Spleen (tissue), 11 donors: Measurements from ENCODE around the gene MYDGF. TPM values are rescaled to one million over a fixed set of nuclear protein-coding genes. Genes with fewer than 3 reads are reported as not detected.
"Not testable (repeated sequence)": the region's sequence is repeated elsewhere in the genome, so short reads cannot be mapped to it uniquely, and the experiment has no call there.

Source experiments
- DNase-seq: peaks from one replicate; pipeline ENCODE4 v3.0.0-alpha.2; 2020
- H3K27ac ChIP-seq, 8 donors: fragments of 200-600 bp; sonication (generic) in 7 of 8; 1 replicate in 4 of 8; 2 replicates in 4 of 8; pipeline versions ENCODE4 v1.5.0 to v1.8.0; 2016 to 2021; ENCODE audit warnings: inconsistent platforms in 4 of 8, mild to moderate bottlenecking in 4 of 8, moderate library complexity in 1 of 8
- H3K27me3 ChIP-seq, 7 donors: fragments of 200-600 bp; sonication (generic) in 6 of 7; replicated peaks in 1 of 7; 1 replicate in 4 of 7; 2 replicates in 3 of 7; pipeline versions ENCODE4 v1.5.0 to v1.8.0; 2016 to 2021; ENCODE audit warnings: inconsistent platforms in 3 of 7, mild to moderate bottlenecking in 1 of 7
- H3K36me3 ChIP-seq, 6 donors: fragments of 200-600 bp; sonication (generic) in 5 of 6; 1 replicate in 4 of 6; 2 replicates in 2 of 6; pipeline versions ENCODE4 v1.5.0 to v1.8.0; 2016 to 2021; ENCODE audit warnings: inconsistent platforms in 2 of 6
- H3K4me1 ChIP-seq, 6 donors: fragments of 200-600 bp; sonication (generic) in 5 of 6; 1 replicate in 3 of 6; 2 replicates in 3 of 6; pipeline versions ENCODE4 v1.5.0 to v1.8.0; 2016 to 2021; ENCODE audit warnings: inconsistent platforms in 3 of 6
- H3K4me3 ChIP-seq, 8 donors: fragments of 200-600 bp; sonication (generic) in 7 of 8; 1 replicate in 4 of 8; 2 replicates in 4 of 8; pipeline versions ENCODE4 v1.5.0 to v1.8.0; 2016 to 2021; ENCODE audit warnings: inconsistent platforms in 4 of 8, mild to moderate bottlenecking in 4 of 8, moderate library complexity in 2 of 8
- H3K9me3 ChIP-seq, 8 donors: fragments of 200-600 bp; sonication (generic) in 7 of 8; 1 replicate in 4 of 8; 2 replicates in 4 of 8; pipeline versions ENCODE4 v1.5.0 to v1.8.0; 2016 to 2021; ENCODE audit warnings: inconsistent platforms in 4 of 8
- CTCF ChIP-seq, 11 experiments: fragments of 200-600 bp in 7 of 11; fragments of 450-650 bp in 4 of 11; sonication (generic) in 4 of 11; IDR thresholded peaks in 8 of 11; conservative IDR thresholded peaks in 3 of 11; 1 replicate in 7 of 11; 2 replicates in 4 of 11; pipeline versions ENCODE4 v1.4.0 to v1.8.0; 2016 to 2021; ENCODE audit warnings: antibody characterized with exemption in 11 of 11, inconsistent platforms in 4 of 11, mild to moderate bottlenecking in 1 of 11
- POLR2A ChIP-seq, 3 donors: fragments of 450-650 bp; IDR thresholded peaks; one replicate each; pipeline ENCODE4 v1.5.1; 2017; ENCODE audit warnings: antibody characterized with exemption in 3 of 3, mild to moderate bottlenecking in 1 of 3
- POLR2AphosphoS5 ChIP-seq, 3 donors: sonication (generic); formaldehyde crosslinking; IDR thresholded peaks; one replicate each; pipeline ENCODE4 v1.5.1; 2017; ENCODE audit warnings: antibody characterized with exemption in 3 of 3
- WGBS, 5 donors: extraction: QIAGEN DNeasy Blood & Tissue Kit in 3 of 5; methylation state at CpG; one replicate each; pipeline versions ENCODE4 v1.1.5 to v1.1.7; 2013 to 2018; 5-methylcytosine and 5-hydroxymethylcytosine counted together
- intact Hi-C: fragments of 100-400 bp; cut with DNase I; formaldehyde crosslinking; loops from one replicate; pipeline ENCODE4 v1.15.0; 2023; ENCODE audit warnings: low total_unique reads
- polyA plus RNA-seq, 3 donors: library from polyadenylated mRNA; stranded (reverse); fragments of 200-250 nt; gene quantifications; one replicate each; pipeline ENCODE4 v1.2.1, GENCODE V29; 2013
- total RNA-seq, 7 donors: library from RNA; depleted of rRNA in 3 of 7; stranded (reverse); fragments of >200 nt in 3 of 7; fragmentation: NEBNext Ultra II Directional in 4 of 7; extraction: Animal tissue kit (Norgen Biotek cat#: 25700) in 4 of 7; gene quantifications; one replicate each; pipeline versions ENCODE4 v1.1.0 to v1.2.1, GENCODE V29; 2016 to 2021
- donor health status: healthy with polysubstance abuse.
- donor health status: DM: no; HTN: no; CAD: no; lungs with moderate emphysema.
- donor health status: DM: no; HTN: no; CAD: no.
- donor health status: Bipolar disorder and iron deficiency.
- donor health status: healthy.
- donor health status: DM: no; HTN: no; CAD: no.
- donor health status: DM: yes; HTN: yes; CAD: no.

Gene MYDGF
- total and polyA plus RNA-seq, 10 donors, result 39.0 to 100 (median 64.4) TPM

GRCh38 chr19:4682417-4683200 is 12.5 kb upstream of the MYDGF start:
- DNase-seq, result no peak
- Histone ChIP-seq H3K27me3 (no peaks in the 10 kb centered on the region), H3K36me3 (peaks cover 0 to 100% (median 89%) of the 10 kb centered on the region in 6 donors), H3K4me3 (no peak overlapping the region), H3K9me3 (no peaks in the 10 kb centered on the region), H3K4me1 (no peaks in the 10 kb centered on the region), H3K27ac (no peak overlapping the region)
- no peak for TF ChIP-seq POLR2A (IDR thresholded peaks at IDR 0.05)
- TF ChIP-seq POLR2AphosphoS5 (IDR thresholded peaks at IDR 0.05), result peak in 1 of 3 donors; percentile 10
- TF ChIP-seq CTCF (IDR thresholded peaks at IDR 0.05 in 8 of 11, conservative IDR thresholded peaks at IDR 0.05 in 3 of 11), result no peak
- 95 to 97% (median 96%) methylated on average over 31 to 45 of the region's 45 CpGs for WGBS, 5 donors
- intact Hi-C loops, result no loop called here

GRCh38 chr19:4680021-4680420 is 9.9 kb upstream of the MYDGF start:
- WGBS, 5 donors, result 91 to 98% (median 97%) methylated on average over 7 of the region's 7 CpGs
- H3K27ac ChIP-seq, intact Hi-C loops, H3K4me1 ChIP-seq, H3K4me3 ChIP-seq, H3K27me3 ChIP-seq, H3K9me3 ChIP-seq, DNase-seq: not testable (repeated sequence)
- peaks cover 0 to 100% (median 82%) of the 10 kb centered on the region in 6 donors for H3K36me3 ChIP-seq

- no peak overlapping the region for H3K27ac ChIP-seq
- no peaks in the 10 kb centered on the region for H3K27me3 ChIP-seq
- peaks cover 0 to 100% (median 73%) of the 10 kb centered on the region in 6 donors for H3K36me3 ChIP-seq
- H3K4me1 ChIP-seq, result no peaks in the 10 kb centered on the region
- H3K9me3 ChIP-seq, result no peaks in the 10 kb centered on the region
- TF ChIP-seq POLR2AphosphoS5 (IDR thresholded peaks at IDR 0.05) (peak in 1 of 3 donors; percentile 12), POLR2A (IDR thresholded peaks at IDR 0.05) (no peak), CTCF (IDR thresholded peaks at IDR 0.05 in 8 of 11, conservative IDR thresholded peaks at IDR 0.05 in 3 of 11) (no peak)
- intact Hi-C loops, result no loop called here
- DNase-seq, result no peak
- no peak overlapping the region for H3K4me3 ChIP-seq
- WGBS, 5 donors, result 86 to 91% (median 88%) methylated on average over 31 to 34 of the region's 34 CpGs
Measured at GRCh38 chr19:4678881-4679790, 9.0 kb upstream of the MYDGF start.

- Histone ChIP-seq H3K4me3 (no peak overlapping the region), H3K4me1 (no peaks in the 10 kb centered on the region), H3K9me3 (no peaks in the 10 kb centered on the region), H3K36me3 (peaks cover 0 to 80% (median 53%) of the 10 kb centered on the region in 6 donors), H3K27me3 (no peaks in the 10 kb centered on the region), H3K27ac (peak overlapping the region in 2 of 8 donors; percentile 23 to 45)
- TF ChIP-seq POLR2A (IDR thresholded peaks at IDR 0.05), result no peak
- TF ChIP-seq CTCF (IDR thresholded peaks at IDR 0.05 in 8 of 11, conservative IDR thresholded peaks at IDR 0.05 in 3 of 11), result peak in 7 of 11 experiments; percentile 24 to 52 (median 43)
- 75 to 87% (median 79%) methylated on average over 13 to 17 of the region's 17 CpGs for WGBS, 5 donors
- DNase-seq, result no peak
- intact Hi-C loops, result no loop called here
Measured at GRCh38 chr19:4676955-4677731, 7.0 kb upstream of the MYDGF start.
